Spleen (tissue), 11 donors: ENCODE results near the gene PDE4D. TPM values are rescaled to one million over a fixed set of nuclear protein-coding genes. Genes with fewer than 3 reads are reported as not detected.

Experiments used
- DNase-seq: peaks from one replicate; pipeline ENCODE4 v3.0.0-alpha.2; 2020
- H3K27ac ChIP-seq, 8 donors: fragments of 200-600 bp; sonication (generic) in 7 of 8; 1 replicate in 4 of 8; 2 replicates in 4 of 8; pipeline versions ENCODE4 v1.5.0 to v1.8.0; 2016 to 2021; ENCODE audit warnings: inconsistent platforms in 4 of 8, mild to moderate bottlenecking in 4 of 8, moderate library complexity in 1 of 8
- H3K27me3 ChIP-seq, 7 donors: fragments of 200-600 bp; sonication (generic) in 6 of 7; replicated peaks in 1 of 7; 1 replicate in 4 of 7; 2 replicates in 3 of 7; pipeline versions ENCODE4 v1.5.0 to v1.8.0; 2016 to 2021; ENCODE audit warnings: inconsistent platforms in 3 of 7, mild to moderate bottlenecking in 1 of 7
- H3K36me3 ChIP-seq, 6 donors: fragments of 200-600 bp; sonication (generic) in 5 of 6; 1 replicate in 4 of 6; 2 replicates in 2 of 6; pipeline versions ENCODE4 v1.5.0 to v1.8.0; 2016 to 2021; ENCODE audit warnings: inconsistent platforms in 2 of 6
- H3K4me1 ChIP-seq, 6 donors: fragments of 200-600 bp; sonication (generic) in 5 of 6; 1 replicate in 3 of 6; 2 replicates in 3 of 6; pipeline versions ENCODE4 v1.5.0 to v1.8.0; 2016 to 2021; ENCODE audit warnings: inconsistent platforms in 3 of 6
- H3K4me3 ChIP-seq, 8 donors: fragments of 200-600 bp; sonication (generic) in 7 of 8; 1 replicate in 4 of 8; 2 replicates in 4 of 8; pipeline versions ENCODE4 v1.5.0 to v1.8.0; 2016 to 2021; ENCODE audit warnings: inconsistent platforms in 4 of 8, mild to moderate bottlenecking in 4 of 8, moderate library complexity in 2 of 8
- H3K9me3 ChIP-seq, 8 donors: fragments of 200-600 bp; sonication (generic) in 7 of 8; 1 replicate in 4 of 8; 2 replicates in 4 of 8; pipeline versions ENCODE4 v1.5.0 to v1.8.0; 2016 to 2021; ENCODE audit warnings: inconsistent platforms in 4 of 8
- CTCF ChIP-seq, 11 experiments: fragments of 200-600 bp in 7 of 11; fragments of 450-650 bp in 4 of 11; sonication (generic) in 4 of 11; IDR thresholded peaks in 8 of 11; conservative IDR thresholded peaks in 3 of 11; 1 replicate in 7 of 11; 2 replicates in 4 of 11; pipeline versions ENCODE4 v1.4.0 to v1.8.0; 2016 to 2021; ENCODE audit warnings: antibody characterized with exemption in 11 of 11, inconsistent platforms in 4 of 11, mild to moderate bottlenecking in 1 of 11
- POLR2A ChIP-seq, 3 donors: fragments of 450-650 bp; IDR thresholded peaks; one replicate each; pipeline ENCODE4 v1.5.1; 2017; ENCODE audit warnings: antibody characterized with exemption in 3 of 3, mild to moderate bottlenecking in 1 of 3
- POLR2AphosphoS5 ChIP-seq, 3 donors: sonication (generic); formaldehyde crosslinking; IDR thresholded peaks; one replicate each; pipeline ENCODE4 v1.5.1; 2017; ENCODE audit warnings: antibody characterized with exemption in 3 of 3
- WGBS, 5 donors: extraction: QIAGEN DNeasy Blood & Tissue Kit in 3 of 5; methylation state at CpG; one replicate each; pipeline versions ENCODE4 v1.1.5 to v1.1.7; 2013 to 2018; 5-methylcytosine and 5-hydroxymethylcytosine counted together
- intact Hi-C: fragments of 100-400 bp; cut with DNase I; formaldehyde crosslinking; loops from one replicate; pipeline ENCODE4 v1.15.0; 2023; ENCODE audit warnings: low total_unique reads
- polyA plus RNA-seq, 3 donors: library from polyadenylated mRNA; stranded (reverse); fragments of 200-250 nt; gene quantifications; one replicate each; pipeline ENCODE4 v1.2.1, GENCODE V29; 2013
- total RNA-seq, 7 donors: library from RNA; depleted of rRNA in 3 of 7; stranded (reverse); fragments of >200 nt in 3 of 7; fragmentation: NEBNext Ultra II Directional in 4 of 7; extraction: Animal tissue kit (Norgen Biotek cat#: 25700) in 4 of 7; gene quantifications; one replicate each; pipeline versions ENCODE4 v1.1.0 to v1.2.1, GENCODE V29; 2016 to 2021
- donor health status: healthy with polysubstance abuse.
- donor health status: DM: no; HTN: no; CAD: no; lungs with moderate emphysema.
- donor health status: DM: no; HTN: no; CAD: no.
- donor health status: Bipolar disorder and iron deficiency.
- donor health status: healthy.
- donor health status: DM: no; HTN: no; CAD: no.
- donor health status: DM: yes; HTN: yes; CAD: no.

Gene PDE4D
- total and polyA plus RNA-seq, 10 donors = 0.88 to 51.8 (median 18.2) TPM

- Histone ChIP-seq H3K27me3 (no peaks in the 10 kb centered on the region), H3K27ac (no peak overlapping the region), H3K9me3 (no peaks in the 10 kb centered on the region), H3K4me3 (no peak overlapping the region), H3K4me1 (no peaks in the 10 kb centered on the region), H3K36me3 (no peaks in the 10 kb centered on the region)
- 87 to 96% (median 95%) methylated on average over 7 of the region's 7 CpGs for WGBS, 5 donors
- intact Hi-C loops = no loop called here
- TF ChIP-seq CTCF (IDR thresholded peaks at IDR 0.05 in 8 of 11, conservative IDR thresholded peaks at IDR 0.05 in 3 of 11) = no peak
- DNase-seq = no peak
Measured at GRCh38 chr5:59420596-59420995, 472.9 kb downstream of the PDE4D start.

- H3K27ac ChIP-seq = no peak overlapping the region
- no peaks in the 10 kb centered on the region for H3K9me3 ChIP-seq
- no peaks in the 10 kb centered on the region for H3K36me3 ChIP-seq
- 54 to 80% (median 65%) methylated on average over 1 of the region's 1 CpG for WGBS, 5 donors
- H3K4me3 ChIP-seq = no peak overlapping the region
- no peaks in the 10 kb centered on the region for H3K27me3 ChIP-seq
- TF ChIP-seq CTCF (IDR thresholded peaks at IDR 0.05 in 8 of 11, conservative IDR thresholded peaks at IDR 0.05 in 3 of 11) (no peak), POLR2A (IDR thresholded peaks at IDR 0.05) (no peak), POLR2AphosphoS5 (IDR thresholded peaks at IDR 0.05) (no peak)
- no peak for DNase-seq
- intact Hi-C loops = no loop called here
- H3K4me1 ChIP-seq = no peaks in the 10 kb centered on the region
Measured at GRCh38 chr5:59418808-59419207, 474.7 kb downstream of the PDE4D start.

- Histone ChIP-seq H3K36me3 (no peaks in the 10 kb centered on the region), H3K27ac (no peak overlapping the region), H3K4me3 (no peak overlapping the region), H3K4me1 (no peaks in the 10 kb centered on the region), H3K27me3 (no peaks in the 10 kb centered on the region), H3K9me3 (no peaks in the 10 kb centered on the region)
- intact Hi-C loops = no loop called here
- no peak for DNase-seq
- TF ChIP-seq POLR2AphosphoS5 (IDR thresholded peaks at IDR 0.05) (no peak), POLR2A (IDR thresholded peaks at IDR 0.05) (no peak), CTCF (IDR thresholded peaks at IDR 0.05 in 8 of 11, conservative IDR thresholded peaks at IDR 0.05 in 3 of 11) (no peak)
- 72 to 93% (median 79%) methylated on average over 1 of the region's 1 CpG for WGBS, 5 donors
Measured at GRCh38 chr5:59416451-59416850, 477.1 kb downstream of the PDE4D start.

- H3K4me3 ChIP-seq = no peak overlapping the region
- 89 to 95% (median 91%) methylated on average over 4 of the region's 4 CpGs for WGBS, 5 donors
- no peak overlapping the region for H3K27ac ChIP-seq
- no peaks in the 10 kb centered on the region for H3K27me3 ChIP-seq
- H3K4me1 ChIP-seq = no peaks in the 10 kb centered on the region
- intact Hi-C loops = no loop called here
- TF ChIP-seq POLR2AphosphoS5 (IDR thresholded peaks at IDR 0.05) = no peak
- no peak for TF ChIP-seq CTCF (IDR thresholded peaks at IDR 0.05 in 8 of 11, conservative IDR thresholded peaks at IDR 0.05 in 3 of 11)
- TF ChIP-seq POLR2A (IDR thresholded peaks at IDR 0.05) = no peak
- no peak for DNase-seq
- no peaks in the 10 kb centered on the region for H3K36me3 ChIP-seq
- no peaks in the 10 kb centered on the region for H3K9me3 ChIP-seq
Measured at GRCh38 chr5:59416026-59416425, 477.5 kb downstream of the PDE4D start.
